KOPT-K1 (cell line): ENCODE data around the gene LRP1.

ENCODE experiments used
- H3K27ac ChIP-seq: fragments of 200-600 bp; sonication (generic); 2 replicates; pipeline ENCODE4 v1.5.1; 2016; ENCODE audit warnings: antibody characterized with exemption, mild to moderate bottlenecking, low read depth, low read length; ENCODE audit not compliant: poor library complexity, severe bottlenecking
- H3K36me3 ChIP-seq: fragments of 200-600 bp; sonication (generic); 2 replicates; pipeline ENCODE4 v1.5.1; 2017; ENCODE audit warnings: antibody characterized with exemption, mild to moderate bottlenecking, low read length, moderate library complexity; ENCODE audit not compliant: insufficient read depth
- H3K9me3 ChIP-seq: fragments of 200-600 bp; sonication (generic); 2 replicates; pipeline ENCODE4 v1.5.1; 2017; ENCODE audit warnings: antibody characterized with exemption, low read length, mild to moderate bottlenecking; ENCODE audit not compliant: insufficient read depth, poor library complexity, severe bottlenecking

Gene LRP1

DNA sequence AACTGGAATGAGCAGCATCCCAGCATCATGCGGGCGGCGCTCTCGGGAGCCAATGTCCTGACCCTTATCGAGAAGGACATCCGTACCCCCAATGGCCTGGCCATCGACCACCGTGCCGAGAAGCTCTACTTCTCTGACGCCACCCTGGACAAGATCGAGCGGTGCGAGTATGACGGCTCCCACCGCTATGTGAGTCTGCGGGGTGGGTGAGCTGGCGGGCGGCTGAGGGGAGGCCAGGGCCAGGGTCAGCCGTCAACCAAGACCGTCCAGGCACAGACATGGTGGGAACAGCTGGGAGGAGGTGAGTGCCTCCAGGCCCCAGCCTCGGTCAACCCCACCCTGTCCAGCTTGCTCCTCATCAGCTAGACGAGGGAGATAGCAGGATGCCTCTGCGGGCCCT is 62.5 kb downstream of the LRP1 start:
- no peak overlapping the region for H3K27ac ChIP-seq
- no peaks in the 10 kb centered on the region for H3K9me3 ChIP-seq
- no peaks in the 10 kb centered on the region for H3K36me3 ChIP-seq

DNA sequence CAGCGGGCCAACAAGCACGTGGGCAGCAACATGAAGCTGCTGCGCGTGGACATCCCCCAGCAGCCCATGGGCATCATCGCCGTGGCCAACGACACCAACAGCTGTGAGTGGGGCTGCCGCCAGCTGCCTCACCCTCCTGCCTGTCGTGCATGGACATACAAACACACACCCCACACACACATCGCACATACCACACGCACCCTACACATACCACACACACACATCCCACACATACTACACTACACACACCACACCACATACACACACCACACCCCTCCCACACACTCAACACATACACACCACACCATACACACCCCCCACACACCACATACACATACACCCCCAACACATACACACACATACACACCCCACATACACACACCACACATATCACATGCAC is 63.1 kb downstream of the LRP1 start:
- H3K36me3 ChIP-seq, result no peaks in the 10 kb centered on the region

DNA sequence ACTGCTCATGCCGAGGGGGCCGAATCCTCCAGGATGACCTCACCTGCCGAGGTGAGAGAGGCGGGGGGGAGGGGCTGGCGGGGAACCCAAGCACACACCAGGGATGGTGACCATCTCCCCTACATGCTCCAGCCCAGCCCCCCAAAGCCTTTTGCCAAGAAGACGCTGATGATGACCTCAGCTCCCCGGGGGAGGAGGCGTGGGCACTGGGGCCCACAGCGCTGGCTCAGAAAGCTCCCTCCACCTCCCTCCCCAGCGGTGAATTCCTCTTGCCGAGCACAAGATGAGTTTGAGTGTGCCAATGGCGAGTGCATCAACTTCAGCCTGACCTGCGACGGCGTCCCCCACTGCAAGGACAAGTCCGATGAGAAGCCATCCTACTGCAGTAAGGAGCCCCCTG is 64.6 kb downstream of the LRP1 start:
- Histone ChIP-seq H3K27ac (no peak overlapping the region), H3K9me3 (no peaks in the 10 kb centered on the region), H3K36me3 (no peaks in the 10 kb centered on the region)

More for the DNA sequence above, 63.1 kb downstream of the LRP1 start:
- no peaks in the 10 kb centered on the region for H3K9me3 ChIP-seq
- H3K27ac ChIP-seq, result no peak overlapping the region

- Histone ChIP-seq H3K9me3 (no peaks in the 10 kb centered on the region), H3K27ac (no peak overlapping the region), H3K36me3 (no peaks in the 10 kb centered on the region)
These were observed 65.5 kb downstream of the LRP1 start for GRCh38 chr12:57193706-57194245.

DNA sequence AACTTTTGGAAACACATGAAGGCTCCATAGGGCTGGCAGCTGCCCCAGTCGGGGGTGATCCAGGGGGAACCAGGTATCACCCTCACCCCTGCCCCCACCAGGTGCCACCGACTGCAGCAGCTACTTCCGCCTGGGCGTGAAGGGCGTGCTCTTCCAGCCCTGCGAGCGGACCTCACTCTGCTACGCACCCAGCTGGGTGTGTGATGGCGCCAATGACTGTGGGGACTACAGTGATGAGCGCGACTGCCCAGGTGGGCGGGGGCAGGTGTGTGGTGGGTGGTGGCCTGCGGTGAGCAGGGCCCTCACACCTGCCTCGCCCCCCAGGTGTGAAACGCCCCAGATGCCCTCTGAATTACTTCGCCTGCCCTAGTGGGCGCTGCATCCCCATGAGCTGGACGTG is 66.0 kb downstream of the LRP1 start:
- no peaks in the 10 kb centered on the region for H3K36me3 ChIP-seq
- H3K9me3 ChIP-seq, result no peaks in the 10 kb centered on the region
- H3K27ac ChIP-seq, result no peak overlapping the region

DNA sequence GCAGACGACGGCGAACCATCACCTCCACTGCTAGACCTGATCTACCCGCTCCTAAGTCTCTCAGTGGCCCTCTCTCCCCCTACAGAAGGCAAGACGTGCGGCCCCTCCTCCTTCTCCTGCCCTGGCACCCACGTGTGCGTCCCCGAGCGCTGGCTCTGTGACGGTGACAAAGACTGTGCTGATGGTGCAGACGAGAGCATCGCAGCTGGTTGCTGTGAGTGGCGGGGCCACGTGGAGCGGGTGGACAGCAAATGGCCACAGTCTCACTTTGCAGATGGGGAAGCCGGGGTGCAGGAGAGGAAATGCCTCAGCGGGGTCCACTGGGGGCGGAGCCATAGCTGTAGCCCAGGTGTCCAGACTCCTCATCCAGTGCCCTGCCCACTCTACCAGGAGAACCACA is 66.9 kb downstream of the LRP1 start:
- Histone ChIP-seq H3K36me3 (no peaks in the 10 kb centered on the region), H3K9me3 (no peaks in the 10 kb centered on the region), H3K27ac (no peak overlapping the region)

DNA sequence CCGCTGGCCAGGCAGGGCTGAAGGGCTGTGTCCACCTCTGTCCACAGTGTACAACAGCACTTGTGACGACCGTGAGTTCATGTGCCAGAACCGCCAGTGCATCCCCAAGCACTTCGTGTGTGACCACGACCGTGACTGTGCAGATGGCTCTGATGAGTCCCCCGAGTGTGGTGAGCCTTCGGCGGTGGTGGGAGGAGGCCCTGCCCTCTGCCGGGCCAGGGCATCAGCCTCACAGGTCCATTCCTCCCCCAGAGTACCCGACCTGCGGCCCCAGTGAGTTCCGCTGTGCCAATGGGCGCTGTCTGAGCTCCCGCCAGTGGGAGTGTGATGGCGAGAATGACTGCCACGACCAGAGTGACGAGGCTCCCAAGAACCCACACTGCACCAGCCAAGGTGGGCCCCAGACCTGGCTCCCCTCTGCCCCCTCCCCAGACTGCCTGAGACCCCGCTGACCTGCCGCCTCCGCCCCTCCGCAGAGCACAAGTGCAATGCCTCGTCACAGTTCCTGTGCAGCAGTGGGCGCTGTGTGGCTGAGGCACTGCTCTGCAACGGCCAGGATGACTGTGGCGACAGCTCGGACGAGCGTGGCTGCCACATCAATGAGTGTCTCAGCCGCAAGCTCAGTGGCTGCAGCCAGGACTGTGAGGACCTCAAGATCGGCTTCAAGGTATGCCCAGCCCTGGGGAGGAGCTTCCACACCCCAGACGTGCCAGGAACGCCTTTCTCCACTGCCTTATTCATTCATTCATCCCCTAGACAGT is 67.5 kb downstream of the LRP1 start:
- Histone ChIP-seq H3K27ac (no peak overlapping the region), H3K36me3 (no peaks in the 10 kb centered on the region), H3K9me3 (no peaks in the 10 kb centered on the region)

GRCh38 chr12:57196439-57196838 is 68.2 kb downstream of the LRP1 start:
- H3K27ac ChIP-seq, result no peak overlapping the region
- no peaks in the 10 kb centered on the region for H3K9me3 ChIP-seq
- no peaks in the 10 kb centered on the region for H3K36me3 ChIP-seq

GRCh38 chr12:57196956-57197355 is 68.7 kb downstream of the LRP1 start:
- Histone ChIP-seq H3K36me3 (no peaks in the 10 kb centered on the region), H3K9me3 (no peaks in the 10 kb centered on the region), H3K27ac (no peak overlapping the region)

GRCh38 chr12:57198329-57198728 is 70.0 kb downstream of the LRP1 start:
- no peaks in the 10 kb centered on the region for H3K9me3 ChIP-seq
- H3K27ac ChIP-seq, result no peak overlapping the region
- no peaks in the 10 kb centered on the region for H3K36me3 ChIP-seq

DNA sequence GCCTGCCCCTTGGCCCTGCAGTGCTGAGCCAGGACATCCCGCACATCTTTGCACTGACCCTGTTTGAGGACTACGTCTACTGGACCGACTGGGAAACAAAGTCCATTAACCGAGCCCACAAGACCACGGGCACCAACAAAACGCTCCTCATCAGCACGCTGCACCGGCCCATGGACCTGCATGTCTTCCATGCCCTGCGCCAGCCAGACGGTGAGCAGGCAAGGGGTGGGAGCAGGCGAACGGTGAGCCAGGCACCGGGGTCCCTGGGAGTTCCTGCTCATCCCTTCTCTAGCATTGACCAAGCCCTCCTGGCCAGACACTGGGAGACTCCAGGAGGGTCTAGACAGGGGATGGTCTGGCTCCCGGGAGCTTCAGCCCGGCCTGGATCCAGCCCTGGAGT is 70.9 kb downstream of the LRP1 start:
- H3K9me3 ChIP-seq, result no peaks in the 10 kb centered on the region
- H3K27ac ChIP-seq, result no peak overlapping the region
- no peaks in the 10 kb centered on the region for H3K36me3 ChIP-seq

DNA sequence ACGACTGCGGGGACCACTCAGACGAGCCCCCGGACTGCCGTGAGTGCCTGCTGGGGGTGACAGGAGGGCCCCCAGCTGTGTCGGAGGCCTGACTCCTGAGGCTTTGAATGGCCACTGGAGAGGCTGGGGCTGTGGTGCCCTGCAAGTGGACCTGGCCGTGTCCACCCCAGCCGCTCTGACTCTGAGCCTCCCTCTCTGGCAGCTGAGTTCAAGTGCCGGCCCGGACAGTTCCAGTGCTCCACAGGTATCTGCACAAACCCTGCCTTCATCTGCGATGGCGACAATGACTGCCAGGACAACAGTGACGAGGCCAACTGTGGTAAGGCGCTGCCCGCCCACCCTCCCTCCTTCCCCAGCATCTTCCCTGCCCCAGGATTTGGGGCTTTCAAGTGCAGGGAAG is 72.2 kb downstream of the LRP1 start:
- Histone ChIP-seq H3K9me3 (no peaks in the 10 kb centered on the region), H3K36me3 (no peaks in the 10 kb centered on the region), H3K27ac (no peak overlapping the region)

GRCh38 chr12:57201219-57201618 is 72.9 kb downstream of the LRP1 start:
- H3K36me3 ChIP-seq, result no peaks in the 10 kb centered on the region
- H3K9me3 ChIP-seq, result no peaks in the 10 kb centered on the region
- no peak overlapping the region for H3K27ac ChIP-seq

DNA sequence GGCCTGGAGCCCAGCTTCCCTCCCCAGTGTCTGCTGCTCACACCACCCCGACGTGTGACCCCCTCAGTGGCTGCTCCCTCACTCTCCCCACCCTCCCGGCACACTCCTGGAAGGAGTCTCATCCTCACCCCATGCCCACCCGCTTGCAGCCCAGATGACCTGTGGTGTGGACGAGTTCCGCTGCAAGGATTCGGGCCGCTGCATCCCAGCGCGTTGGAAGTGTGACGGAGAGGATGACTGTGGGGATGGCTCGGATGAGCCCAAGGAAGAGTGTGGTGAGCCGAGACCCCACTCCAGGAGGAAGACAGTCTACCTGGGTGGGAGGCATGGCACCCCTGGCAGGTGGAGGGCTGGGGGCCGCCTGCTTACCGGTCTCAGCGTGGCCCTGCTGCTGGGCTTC is 73.3 kb downstream of the LRP1 start:
- no peak overlapping the region for H3K27ac ChIP-seq
- no peaks in the 10 kb centered on the region for H3K36me3 ChIP-seq
- H3K9me3 ChIP-seq, result no peaks in the 10 kb centered on the region

GRCh38 chr12:57202321-57202720 is 74.0 kb downstream of the LRP1 start:
- H3K27ac ChIP-seq, result no peak overlapping the region
- H3K9me3 ChIP-seq, result no peaks in the 10 kb centered on the region
- no peaks in the 10 kb centered on the region for H3K36me3 ChIP-seq

GRCh38 chr12:57203201-57203600 is 74.9 kb downstream of the LRP1 start:
- Histone ChIP-seq H3K27ac (no peak overlapping the region), H3K9me3 (no peaks in the 10 kb centered on the region), H3K36me3 (no peaks in the 10 kb centered on the region)
